GM18951 (cell line): Measurements from ENCODE around the gene KCTD5.
"Not testable (repeated sequence)": the region's sequence is repeated elsewhere in the genome, so short reads cannot be mapped to it uniquely, and the experiment has no call there.

Experiments used
- POLR2A ChIP-seq: IDR thresholded peaks from 4 replicates; pipeline ENCODE4 v1.6.1; 2011; ENCODE audit warnings: mild to moderate bottlenecking; ENCODE audit not compliant: insufficient read length, insufficient read depth; ENCODE audit errors: extremely low read depth
- in situ Hi-C: fragments of 300-500 bp; cut with MboI; formaldehyde crosslinking; loops from one replicate; pipeline ENCODE4 v1.12.0; 2022; ENCODE audit warnings: low sequenced_read_pairs, mixed read lengths, inconsistent platforms; ENCODE audit not compliant: unreplicated experiment

Gene KCTD5

DNA sequence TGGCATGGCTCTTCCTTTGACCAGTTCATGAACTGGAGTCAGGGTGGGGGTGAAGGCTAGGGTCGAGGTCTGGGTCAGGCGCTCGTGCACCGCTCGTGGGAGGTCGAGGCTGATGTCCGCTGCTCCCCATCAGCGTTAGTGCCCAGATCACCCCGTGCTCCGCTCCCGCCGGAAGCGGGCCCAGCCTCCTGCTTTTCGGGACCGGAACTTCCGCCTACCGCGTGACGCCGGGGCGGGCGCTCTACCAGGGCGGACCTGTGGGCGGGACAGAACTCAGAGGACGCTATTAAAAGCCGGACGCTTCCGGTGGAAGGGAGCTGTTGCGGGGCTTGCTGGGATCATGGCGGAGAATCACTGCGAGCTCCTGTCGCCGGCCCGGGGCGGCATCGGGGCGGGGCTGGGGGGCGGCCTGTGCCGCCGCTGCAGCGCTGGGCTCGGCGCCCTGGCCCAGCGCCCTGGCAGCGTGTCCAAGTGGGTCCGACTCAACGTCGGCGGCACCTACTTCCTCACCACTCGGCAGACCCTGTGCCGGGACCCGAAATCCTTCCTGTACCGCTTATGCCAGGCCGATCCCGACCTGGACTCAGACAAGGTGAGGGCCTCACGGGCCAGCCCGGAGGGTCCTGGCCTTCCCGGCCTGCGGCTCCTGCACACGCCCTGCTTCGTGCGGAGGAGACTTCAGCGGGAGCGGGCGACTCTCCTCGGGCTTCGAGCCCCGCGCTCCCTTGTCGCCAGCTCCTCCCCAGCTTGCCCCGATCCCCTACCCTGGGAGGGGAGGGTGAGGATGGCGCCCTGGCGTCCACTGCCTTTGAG, at the start of gene KCTD5:
KCTD5 (plus strand) TSS at position 315 of the 813 bp plus-strand sequence; CDS start at position 341, 26 bp downstream.
- in situ Hi-C loops = no loop called here
- peak; percentile 97 for TF ChIP-seq POLR2A

DNA sequence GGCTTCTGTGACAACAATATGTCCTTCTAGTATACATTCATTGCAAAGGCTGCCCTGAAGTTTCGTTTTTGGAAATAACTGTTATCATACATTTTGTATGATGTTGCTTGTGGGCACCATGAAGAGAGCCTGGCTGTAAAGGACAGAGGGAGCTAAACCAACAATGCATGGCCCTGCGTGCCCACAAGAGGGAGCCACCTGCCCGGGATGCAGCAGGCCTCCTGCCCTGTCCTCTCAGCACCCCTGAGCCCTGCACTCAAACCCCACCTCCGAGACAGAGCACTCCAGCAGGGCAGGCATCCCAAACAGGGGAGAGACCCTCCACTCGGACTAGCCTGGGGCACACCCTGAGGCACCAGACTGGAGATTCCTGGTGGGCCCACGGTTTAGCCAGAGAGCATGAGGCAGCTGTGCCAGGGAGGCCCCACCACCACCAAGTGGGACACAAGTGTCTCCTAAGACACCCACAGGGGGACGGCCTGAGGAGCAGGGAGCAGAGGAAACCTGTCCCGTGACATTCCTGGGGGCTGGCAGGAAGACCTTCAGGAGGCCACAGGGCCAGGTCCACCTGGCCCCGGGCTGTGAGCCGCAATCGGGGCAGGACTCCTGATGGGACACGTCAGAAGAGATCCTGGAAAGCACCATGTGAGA, 43.1 kb upstream of the KCTD5 start:
- in situ Hi-C loops = not testable (repeated sequence)

DNA sequence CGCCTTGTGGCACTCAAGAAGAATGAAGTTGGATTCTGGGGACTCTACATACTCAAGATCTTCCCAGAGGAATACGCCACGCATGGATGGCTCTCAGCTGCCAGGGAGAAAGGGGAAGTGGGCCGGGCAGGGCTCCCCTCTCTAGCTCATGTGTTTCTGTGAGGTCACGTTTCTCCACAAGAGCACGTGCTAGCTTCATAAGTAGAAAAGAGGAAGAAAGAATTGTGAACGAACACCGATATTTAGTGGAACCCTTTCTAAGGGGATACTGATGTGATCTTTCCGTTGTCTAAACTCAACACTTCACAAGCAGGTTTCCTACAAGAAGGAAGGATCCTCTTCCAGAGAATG, 42.6 kb upstream of the KCTD5 start:
- in situ Hi-C loops = not testable (repeated sequence)

DNA sequence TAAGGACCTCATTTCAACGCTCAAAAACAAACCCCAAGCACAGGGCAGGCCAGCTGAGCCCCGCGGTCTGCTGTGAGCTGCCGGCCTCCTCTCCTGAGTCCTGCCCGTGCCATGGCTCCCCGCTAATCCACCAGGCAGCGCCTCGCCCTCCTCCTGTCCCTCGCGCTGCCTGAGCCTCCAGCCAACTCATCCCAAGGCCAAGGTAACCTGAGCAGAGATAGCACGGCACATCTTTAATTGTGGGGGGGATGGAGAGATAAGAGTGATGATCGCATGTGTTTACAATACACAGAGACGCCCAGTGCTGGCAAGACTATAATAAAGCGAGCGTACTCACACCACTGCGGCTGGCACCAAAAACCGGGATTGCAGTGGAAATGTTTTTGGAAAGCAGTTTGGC, 39.8 kb upstream of the KCTD5 start:
- in situ Hi-C loops = not testable (repeated sequence)

- in situ Hi-C loops = not testable (repeated sequence)
Observed at GRCh38 chr16:2644754-2645453, 37.4 kb upstream of the KCTD5 start.

GRCh38 chr16:2651268-2651871, 31.0 kb upstream of the KCTD5 start:
- in situ Hi-C loops = loop anchor here (10.0 kb wide), 1 partner anchor 107 kb away; no protein-coding TSS in a partner anchor

GRCh38 chr16:2653915-2654314, 28.4 kb upstream of the KCTD5 start:
- in situ Hi-C loops = loop anchor here (10.0 kb wide), 1 partner anchor 109 kb away; no protein-coding TSS in a partner anchor

- in situ Hi-C loops = loop anchor here (10.0 kb wide), 1 partner anchor 110 kb away; no protein-coding TSS in a partner anchor
Observed at GRCh38 chr16:2654949-2655348, 27.4 kb upstream of the KCTD5 start.

- in situ Hi-C loops = loop anchor here (10.0 kb wide), 1 partner anchor 112 kb away; no protein-coding TSS in a partner anchor
- TF ChIP-seq POLR2A = no peak
Observed at GRCh38 chr16:2656985-2657384, 25.3 kb upstream of the KCTD5 start.

DNA sequence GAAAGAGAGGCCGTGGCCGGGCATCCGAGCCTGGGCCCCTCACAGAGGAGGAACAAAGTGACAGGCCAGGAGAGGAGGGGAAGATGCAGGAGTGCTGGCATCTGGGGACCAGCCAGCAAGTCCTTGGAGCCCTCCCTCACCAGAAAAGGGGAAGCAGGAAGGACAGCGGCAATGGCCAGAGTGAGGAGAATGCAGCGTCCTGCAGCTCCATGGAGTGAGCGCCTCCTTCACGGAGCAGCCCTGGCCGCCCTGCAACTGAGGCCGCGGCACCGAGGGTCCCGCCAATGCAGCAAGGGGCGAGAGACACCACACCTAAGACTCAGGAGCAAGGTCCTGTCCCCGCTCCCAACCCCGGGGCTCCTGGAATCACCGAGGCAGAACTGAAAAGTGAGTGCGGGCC, 24.5 kb upstream of the KCTD5 start:
- in situ Hi-C loops = loop anchor here (10.0 kb wide), 1 partner anchor 113 kb away; no protein-coding TSS in a partner anchor

DNA sequence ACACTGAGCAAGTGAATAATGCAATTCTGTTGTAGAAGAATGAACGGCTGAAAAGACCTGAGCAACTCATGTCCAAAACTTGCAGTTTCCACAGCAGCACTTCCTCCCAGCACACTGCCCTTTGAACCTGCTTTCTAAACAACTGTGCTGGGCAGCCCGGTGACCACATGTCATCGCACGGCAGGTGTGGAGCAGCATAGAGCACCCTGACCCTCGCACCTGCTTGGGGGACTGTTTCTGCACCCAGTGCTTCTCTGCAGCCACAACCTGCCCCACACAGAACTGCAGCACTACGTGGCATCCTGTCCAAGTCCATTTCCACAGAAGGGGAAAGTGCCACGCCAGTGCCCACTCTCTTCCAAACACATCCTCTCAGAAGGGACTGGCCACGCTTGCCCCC, 22.8 kb upstream of the KCTD5 start:
- in situ Hi-C loops = loop anchor here (10.0 kb wide), 1 partner anchor 115 kb away; no protein-coding TSS in a partner anchor

DNA sequence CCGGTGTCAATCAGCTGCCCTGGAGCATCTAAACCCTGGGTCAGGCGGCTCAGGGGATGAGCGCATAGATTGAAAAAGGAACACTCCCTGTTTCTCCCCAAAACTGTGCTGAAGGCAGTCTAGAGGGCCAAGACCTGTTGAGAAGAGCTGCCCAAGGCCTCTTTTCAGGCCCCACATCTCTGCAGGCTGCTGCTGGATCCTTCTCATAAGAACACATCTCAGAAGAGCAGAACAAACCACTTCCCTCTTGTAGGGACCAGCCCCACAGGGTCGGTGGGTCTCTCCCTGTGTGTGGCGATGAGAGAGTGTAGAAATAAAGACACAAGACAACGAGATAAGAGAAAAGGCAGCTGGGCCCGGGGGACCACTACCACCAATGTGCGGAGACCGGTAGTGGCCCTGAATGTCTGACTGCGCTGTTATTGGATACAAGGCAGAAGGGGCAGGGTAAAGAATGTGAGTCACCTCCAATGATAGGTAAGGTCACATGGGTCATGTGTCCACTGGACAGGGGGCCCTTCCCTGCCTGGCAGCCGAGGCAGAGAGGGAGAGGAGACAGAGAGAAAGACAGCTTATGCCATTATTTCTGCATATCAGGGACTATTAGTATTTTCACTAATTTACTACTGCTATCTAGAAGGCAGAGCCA, 22.2 kb upstream of the KCTD5 start:
- in situ Hi-C loops = not testable (repeated sequence)

- in situ Hi-C loops = not testable (repeated sequence)
Observed at GRCh38 chr16:2660755-2661373, 21.5 kb upstream of the KCTD5 start.
